Metanephros (tissue), 2 donors: Measurements from ENCODE around the gene PRICKLE2. TPM values are rescaled to one million over a fixed set of nuclear protein-coding genes. Genes with fewer than 3 reads are reported as not detected.

ENCODE experiments used
- small RNA-seq: library from RNA; depleted of rRNA; stranded (forward); fragments of <200 nt; gene quantifications from one replicate; pipeline ENCODE3, GENCODE V24; 2014; ENCODE audit warnings: low replicate concordance
- total RNA-seq: library from RNA; depleted of rRNA; stranded (reverse); fragments of >200 nt; gene quantifications from one replicate; pipeline ENCODE4 v1.2.3, GENCODE V29; 2014

Gene PRICKLE2, protein sequence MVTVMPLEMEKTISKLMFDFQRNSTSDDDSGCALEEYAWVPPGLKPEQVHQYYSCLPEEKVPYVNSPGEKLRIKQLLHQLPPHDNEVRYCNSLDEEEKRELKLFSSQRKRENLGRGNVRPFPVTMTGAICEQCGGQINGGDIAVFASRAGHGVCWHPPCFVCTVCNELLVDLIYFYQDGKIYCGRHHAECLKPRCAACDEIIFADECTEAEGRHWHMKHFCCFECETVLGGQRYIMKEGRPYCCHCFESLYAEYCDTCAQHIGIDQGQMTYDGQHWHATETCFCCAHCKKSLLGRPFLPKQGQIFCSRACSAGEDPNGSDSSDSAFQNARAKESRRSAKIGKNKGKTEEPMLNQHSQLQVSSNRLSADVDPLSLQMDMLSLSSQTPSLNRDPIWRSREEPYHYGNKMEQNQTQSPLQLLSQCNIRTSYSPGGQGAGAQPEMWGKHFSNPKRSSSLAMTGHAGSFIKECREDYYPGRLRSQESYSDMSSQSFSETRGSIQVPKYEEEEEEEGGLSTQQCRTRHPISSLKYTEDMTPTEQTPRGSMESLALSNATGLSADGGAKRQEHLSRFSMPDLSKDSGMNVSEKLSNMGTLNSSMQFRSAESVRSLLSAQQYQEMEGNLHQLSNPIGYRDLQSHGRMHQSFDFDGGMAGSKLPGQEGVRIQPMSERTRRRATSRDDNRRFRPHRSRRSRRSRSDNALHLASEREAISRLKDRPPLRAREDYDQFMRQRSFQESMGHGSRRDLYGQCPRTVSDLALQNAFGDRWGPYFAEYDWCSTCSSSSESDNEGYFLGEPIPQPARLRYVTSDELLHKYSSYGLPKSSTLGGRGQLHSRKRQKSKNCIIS
- total RNA-seq: 50.5 TPM

DNA sequence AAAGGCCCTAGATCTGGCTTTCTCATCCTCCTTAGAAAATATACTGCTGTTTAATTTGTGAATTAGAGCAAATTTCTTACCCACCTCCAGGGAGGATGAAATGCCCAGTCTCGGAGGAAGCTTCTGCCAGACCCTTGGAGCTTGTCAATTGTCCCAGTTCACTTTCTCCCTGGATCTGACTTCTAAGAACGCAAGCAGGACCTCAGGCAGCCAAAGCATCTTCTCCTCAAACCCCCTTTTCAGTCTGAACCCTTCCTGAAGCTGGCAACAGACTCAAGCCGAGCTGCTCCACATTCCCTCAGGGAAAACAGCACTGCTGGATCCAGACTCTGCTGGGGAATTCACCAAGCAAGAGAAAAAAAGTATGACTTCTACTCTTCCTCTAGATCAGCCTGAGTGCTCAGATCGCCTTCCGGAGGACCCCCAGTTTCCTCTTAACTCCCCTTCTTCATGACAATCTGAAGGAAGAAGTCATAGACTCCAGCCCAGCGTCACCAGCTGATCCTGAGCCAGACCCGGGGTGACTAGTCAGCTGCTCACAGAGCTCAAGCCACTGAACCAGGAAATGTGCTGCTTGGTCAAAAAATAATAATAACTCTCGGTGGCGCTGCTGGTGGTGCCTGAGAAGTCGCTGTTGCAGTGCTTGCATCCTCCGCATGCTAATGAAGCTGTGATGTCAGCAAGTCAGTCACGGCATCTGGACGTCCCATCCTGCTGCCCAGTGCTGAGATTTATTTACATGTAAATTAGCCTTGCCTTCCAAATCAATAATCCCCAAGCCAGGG lies at the start of gene PRICKLE2:
Gene PRICKLE2 (minus strand): TSS at position 641 of the 785 bp plus-strand sequence. CDS start 26,539 bp downstream, outside the sequence.

Small RNA genes within 50 kb of the gene (small RNA-seq; reads per million reads assigned to genes)
- gene RF00012: not detected

Other genes with a start within 250 kb of the PRICKLE2 start
- 60.3 TPM for gene PSMD6, start 202.0 kb downstream of the PRICKLE2 start, total RNA-seq